H9 (cell line): ENCODE data around the gene ART4. TPM values are rescaled to one million over a fixed set of nuclear protein-coding genes. Genes with fewer than 3 reads are reported as not detected.

Source experiments
- DNase-seq: peaks from one replicate; pipeline ENCODE4 v3.0.0-alpha.2; 2017
- H2AFZ ChIP-seq: one replicate; pipeline ENCODE4 v1.6.1; 2013; ENCODE audit warnings: mild to moderate bottlenecking, low read length, control low read depth, moderate library complexity
- H2AK5ac ChIP-seq: 2 replicates; pipeline ENCODE4 v1.6.1; 2013; ENCODE audit warnings: low read length, control low read depth, mixed read lengths; ENCODE audit not compliant: insufficient read length
- H2BK120ac ChIP-seq: one replicate; pipeline ENCODE4 v1.6.1; 2013; ENCODE audit warnings: low read depth, mild to moderate bottlenecking, low read length, control low read depth, inconsistent platforms; ENCODE audit not compliant: poor library complexity, severe bottlenecking
- H2BK12ac ChIP-seq: 2 replicates; pipeline ENCODE4 v1.6.1; 2013; ENCODE audit warnings: low read length, control low read depth, mixed read lengths, low read depth; ENCODE audit not compliant: insufficient read length
- H2BK15ac ChIP-seq: 2 replicates; pipeline ENCODE4 v1.6.1; 2013; ENCODE audit warnings: low read depth, low read length, control low read depth
- H2BK20ac ChIP-seq: one replicate; pipeline ENCODE4 v1.6.1; 2013; ENCODE audit warnings: low read depth, mild to moderate bottlenecking, low read length, control low read depth, inconsistent platforms; ENCODE audit not compliant: poor library complexity, severe bottlenecking
- H2BK5ac ChIP-seq: 2 replicates; pipeline ENCODE4 v1.6.1; 2013; ENCODE audit warnings: low read length, control low read depth, mixed read lengths; ENCODE audit not compliant: insufficient read length
- H3K14ac ChIP-seq: 2 replicates; pipeline ENCODE4 v1.6.1; 2013; ENCODE audit warnings: low read length, control low read depth; ENCODE audit not compliant: insufficient read depth
- H3K18ac ChIP-seq: 2 replicates; pipeline ENCODE4 v1.6.1; 2013; ENCODE audit warnings: low read depth, mild to moderate bottlenecking, mixed read lengths, low read length, control low read depth; ENCODE audit not compliant: insufficient read length
- H3K23ac ChIP-seq: 2 replicates; pipeline ENCODE4 v1.6.1; 2013; ENCODE audit warnings: low read length, control low read depth, mixed read lengths, low read depth; ENCODE audit not compliant: insufficient read length
- H3K23me2 ChIP-seq: 2 replicates; pipeline ENCODE4 v1.6.1; 2013; ENCODE audit warnings: low read depth, mild to moderate bottlenecking, mixed read lengths, low read length, control low read depth; ENCODE audit not compliant: insufficient read length, poor library complexity, severe bottlenecking
- H3K27ac ChIP-seq: 2 replicates; pipeline ENCODE4 v1.5.1; 2013; ENCODE audit warnings: low read length, control low read depth, mixed read lengths, low read depth; ENCODE audit not compliant: insufficient read length
- H3K27me3 ChIP-seq: 2 replicates; pipeline ENCODE4 v1.6.1; 2013; ENCODE audit warnings: low read length, control low read depth, inconsistent platforms; ENCODE audit not compliant: insufficient read depth
- H3K4ac ChIP-seq: 2 replicates; pipeline ENCODE4 v1.6.1; 2013; ENCODE audit warnings: low read depth, mild to moderate bottlenecking, control low read depth, inconsistent platforms, low read length, moderate library complexity
- H3K4me1 ChIP-seq: 2 replicates; pipeline ENCODE4 v1.6.1; 2013; ENCODE audit warnings: low read length, control low read depth, inconsistent platforms; ENCODE audit not compliant: insufficient read depth
- H3K4me2 ChIP-seq: 2 replicates; pipeline ENCODE4 v1.6.1; 2013; ENCODE audit warnings: low read length, control low read depth, mixed read lengths; ENCODE audit not compliant: insufficient read length, insufficient read depth
- H3K56ac ChIP-seq: 2 replicates; pipeline ENCODE4 v1.6.1; 2013; ENCODE audit warnings: low read depth, mild to moderate bottlenecking, mixed read lengths, low read length, control low read depth; ENCODE audit not compliant: insufficient read length
- H3K79me1 ChIP-seq: 2 replicates; pipeline ENCODE4 v1.6.1; 2013; ENCODE audit warnings: low read depth, mild to moderate bottlenecking, moderate library complexity, low read length, control low read depth, inconsistent platforms; ENCODE audit not compliant: insufficient read depth, poor library complexity, severe bottlenecking
- H3K79me2 ChIP-seq: 2 replicates; pipeline ENCODE4 v1.6.1; 2013; ENCODE audit warnings: low read length, control low read depth, inconsistent platforms; ENCODE audit not compliant: insufficient read depth
- H3K9ac ChIP-seq: 2 replicates; pipeline ENCODE4 v1.6.1; 2013; ENCODE audit warnings: low read length, control low read depth, mixed read lengths; ENCODE audit not compliant: insufficient read length; ENCODE audit errors: extremely low read depth
- H3K9me3 ChIP-seq: one replicate; pipeline ENCODE4 v1.6.1; 2013; ENCODE audit warnings: low read depth, low read length, inconsistent platforms; ENCODE audit not compliant: control insufficient read depth
- H3T11ph ChIP-seq: one replicate; pipeline ENCODE4 v1.6.1; 2013; ENCODE audit warnings: mild to moderate bottlenecking, low read length, control low read depth, inconsistent platforms
- H4K20me1 ChIP-seq: one replicate; pipeline ENCODE4 v1.6.1; 2013; ENCODE audit not compliant: control insufficient read depth, insufficient read length, insufficient read depth
- H4K5ac ChIP-seq: 2 replicates; pipeline ENCODE4 v1.6.1; 2013; ENCODE audit warnings: low read depth, mild to moderate bottlenecking, mixed read lengths, low read length, control low read depth; ENCODE audit not compliant: insufficient read length
- H4K8ac ChIP-seq: replicated peaks from 2 replicates; pipeline ENCODE4 v1.6.1; 2013; ENCODE audit warnings: low read length, control low read depth, mixed read lengths, low read depth; ENCODE audit not compliant: insufficient read length
- H4K91ac ChIP-seq: 2 replicates; pipeline ENCODE4 v1.6.1; 2013; ENCODE audit warnings: low read depth, mild to moderate bottlenecking, moderate library complexity, mixed read lengths, low read length, control low read depth; ENCODE audit not compliant: insufficient read length
- H3K27ac Mint-ChIP-seq, 3 experiments: 2 replicates in 2 of 3; 3 replicates in 1 of 3; pipeline ENCODE4 v1.8.0; 2020 to 2021; ENCODE audit warnings: mixed read lengths in 3 of 3, mild to moderate bottlenecking in 1 of 3, moderate library complexity in 1 of 3
- H3K27me3 Mint-ChIP-seq: 2 replicates; pipeline ENCODE4 v1.8.0; 2021; ENCODE audit warnings: low read depth, mild to moderate bottlenecking, moderate library complexity, mixed read lengths
- H3K36me3 Mint-ChIP-seq, 3 experiments: 2 replicates in 2 of 3; 3 replicates in 1 of 3; pipeline ENCODE4 v1.8.0; 2020 to 2021; ENCODE audit warnings: low read depth in 3 of 3, mixed read lengths in 3 of 3; ENCODE audit not compliant: insufficient read depth in 1 of 3
- H3K4me1 Mint-ChIP-seq, 2 experiments: 2 replicates each; pipeline ENCODE4 v1.8.0; 2020; ENCODE audit warnings: mixed read lengths in 2 of 2
- H3K4me3 Mint-ChIP-seq, 2 experiments: 2 replicates in 1 of 2; 3 replicates in 1 of 2; pipeline ENCODE4 v1.8.0; 2020 to 2021; ENCODE audit warnings: mild to moderate bottlenecking in 2 of 2, mixed read lengths in 2 of 2, moderate library complexity in 1 of 2
- H3K9me3 Mint-ChIP-seq, 2 experiments: 2 replicates in 1 of 2; 3 replicates in 1 of 2; pipeline ENCODE4 v1.8.0; 2020; ENCODE audit warnings: mild to moderate bottlenecking in 2 of 2, mixed read lengths in 2 of 2, moderate library complexity in 1 of 2
- WGBS: extraction: QIAGEN DNeasy Blood & Tissue Kit; methylation state at CpG from one replicate; pipeline ENCODE4 v1.1.7; 2013; ENCODE audit warnings: missing lambda C conversion rate, low lambda C conversion rate, mixed read lengths; ENCODE audit not compliant: insufficient read length; ENCODE audit errors: extremely low coverage; 5-methylcytosine and 5-hydroxymethylcytosine counted together
- total RNA-seq: library from RNA; stranded (reverse); gene quantifications from 2 replicates; pipeline ENCODE4 v1.2.1, GENCODE V29; 2021
- TF ChIP-seq, protein P1 (sequence below): fragments of 200-600 bp; sonication (generic); conservative IDR thresholded peaks from 3 replicates; pipeline ENCODE4 v1.8.0; 2021; ENCODE audit warnings: antibody characterized with exemption, mild to moderate bottlenecking

Gene ART4
- total RNA-seq, 1 experiment from 2014 or later = not detected

GRCh38 chr12:14854586-14855183, 11.4 kb upstream of the ART4 start:
- H3K4me1 Mint-ChIP-seq = peaks cover 16 to 20% of the 10 kb centered on the region in 2 experiments
- no CpG with 5 or more reads among the region's 6 CpGs for WGBS

More at GRCh38 chr12:14854586-14855183, 11.4 kb upstream of the ART4 start:
- Histone ChIP-seq H2BK12ac (no peak overlapping the region), H3K27me3 (no peaks in the 10 kb centered on the region), H3K23ac (no peak overlapping the region), H4K20me1 (no peaks in the 10 kb centered on the region), H3K9ac (no peak overlapping the region), H4K91ac (no peak overlapping the region), H3K18ac (no peak overlapping the region), H3K4me1 (peaks cover 2% of the 10 kb centered on the region; the same call in 1 of the 2 replicates), H2BK15ac (no peak overlapping the region), H3K23me2 (no peaks in the 10 kb centered on the region), H3K4me2 (no peak overlapping the region), H3K14ac (no peak overlapping the region), H4K8ac (no peak overlapping the region), H3K79me2 (no peaks in the 10 kb centered on the region), H2BK5ac (no peak overlapping the region), H3K79me1 (no peaks in the 10 kb centered on the region), H3K27ac (no peak overlapping the region), H2BK20ac (no peak overlapping the region), H2AK5ac (no peak overlapping the region), H2BK120ac (no peak overlapping the region), H2AFZ (no peak overlapping the region), H3K4ac (no peak overlapping the region), H4K5ac (no peak overlapping the region), H3T11ph (no peak overlapping the region), H3K56ac (no peak overlapping the region), H3K9me3 (no peaks in the 10 kb centered on the region)
- H3K36me3 Mint-ChIP-seq = peaks cover 0 to 5% (median 2%) of the 10 kb centered on the region in 3 experiments; a peak in 2 of 7 replicates
- H3K4me3 Mint-ChIP-seq = no peak overlapping the region
- peaks cover 11 to 17% of the 10 kb centered on the region in 2 experiments for H3K9me3 Mint-ChIP-seq
- H3K27ac Mint-ChIP-seq = no peak overlapping the region
- H3K27me3 Mint-ChIP-seq = no peaks in the 10 kb centered on the region
- no peak for DNase-seq
- TF ChIP-seq, protein P1, sequence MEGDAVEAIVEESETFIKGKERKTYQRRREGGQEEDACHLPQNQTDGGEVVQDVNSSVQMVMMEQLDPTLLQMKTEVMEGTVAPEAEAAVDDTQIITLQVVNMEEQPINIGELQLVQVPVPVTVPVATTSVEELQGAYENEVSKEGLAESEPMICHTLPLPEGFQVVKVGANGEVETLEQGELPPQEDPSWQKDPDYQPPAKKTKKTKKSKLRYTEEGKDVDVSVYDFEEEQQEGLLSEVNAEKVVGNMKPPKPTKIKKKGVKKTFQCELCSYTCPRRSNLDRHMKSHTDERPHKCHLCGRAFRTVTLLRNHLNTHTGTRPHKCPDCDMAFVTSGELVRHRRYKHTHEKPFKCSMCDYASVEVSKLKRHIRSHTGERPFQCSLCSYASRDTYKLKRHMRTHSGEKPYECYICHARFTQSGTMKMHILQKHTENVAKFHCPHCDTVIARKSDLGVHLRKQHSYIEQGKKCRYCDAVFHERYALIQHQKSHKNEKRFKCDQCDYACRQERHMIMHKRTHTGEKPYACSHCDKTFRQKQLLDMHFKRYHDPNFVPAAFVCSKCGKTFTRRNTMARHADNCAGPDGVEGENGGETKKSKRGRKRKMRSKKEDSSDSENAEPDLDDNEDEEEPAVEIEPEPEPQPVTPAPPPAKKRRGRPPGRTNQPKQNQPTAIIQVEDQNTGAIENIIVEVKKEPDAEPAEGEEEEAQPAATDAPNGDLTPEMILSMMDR = no peak
